GM19023 (cell line): ENCODE results near the gene GPR35.

Source experiments
- ATAC-seq: cut with Tn5 transposase; IDR thresholded peaks from one replicate; pipeline ENCODE4 v1.9.1; 2021; ENCODE audit warnings: mild to moderate bottlenecking, moderate library complexity; ENCODE audit not compliant: unreplicated experiment

GPR35 gene

DNA sequence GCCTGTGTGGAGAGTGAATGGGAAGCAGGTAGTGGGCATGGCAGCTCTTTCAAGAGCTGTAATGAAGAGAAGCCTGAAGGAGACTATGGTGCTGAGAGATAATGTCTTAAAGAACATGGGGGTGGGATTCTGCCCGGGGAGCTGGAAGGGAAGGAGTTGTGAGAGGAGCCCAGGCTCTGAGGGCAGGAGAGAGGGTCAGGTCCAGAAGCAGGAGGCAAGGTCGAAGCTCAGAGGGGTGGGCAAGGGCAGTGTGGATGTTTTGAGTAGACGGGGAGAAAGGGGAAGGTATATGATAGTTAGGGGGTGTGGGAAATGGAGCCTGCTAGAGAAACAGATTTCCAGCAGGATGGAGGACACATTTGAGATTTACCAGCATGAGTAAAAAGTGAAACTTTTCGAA, 36.6 kb upstream of the GPR35 start:
- no peak for ATAC-seq

DNA sequence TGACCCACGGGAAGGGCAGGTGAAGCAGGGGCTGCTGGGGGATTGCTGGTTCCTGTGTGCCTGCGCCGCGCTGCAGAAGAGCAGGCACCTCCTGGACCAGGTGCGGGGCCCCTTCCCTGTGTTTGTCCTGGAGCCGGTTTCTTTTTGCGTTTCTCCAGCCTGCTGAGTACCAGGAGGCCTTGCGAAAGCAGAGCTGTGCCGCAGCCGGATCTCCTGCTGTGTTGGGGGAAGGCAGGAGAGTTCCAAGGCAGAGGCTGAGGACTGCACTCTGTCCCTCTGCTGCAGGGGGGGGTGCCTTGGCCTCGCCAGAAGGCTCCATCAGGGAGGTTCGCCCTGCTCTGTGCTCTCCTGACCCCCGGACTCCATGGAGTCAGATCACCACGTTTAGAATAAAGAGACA, 35.9 kb upstream of the GPR35 start:
- no peak for ATAC-seq

DNA sequence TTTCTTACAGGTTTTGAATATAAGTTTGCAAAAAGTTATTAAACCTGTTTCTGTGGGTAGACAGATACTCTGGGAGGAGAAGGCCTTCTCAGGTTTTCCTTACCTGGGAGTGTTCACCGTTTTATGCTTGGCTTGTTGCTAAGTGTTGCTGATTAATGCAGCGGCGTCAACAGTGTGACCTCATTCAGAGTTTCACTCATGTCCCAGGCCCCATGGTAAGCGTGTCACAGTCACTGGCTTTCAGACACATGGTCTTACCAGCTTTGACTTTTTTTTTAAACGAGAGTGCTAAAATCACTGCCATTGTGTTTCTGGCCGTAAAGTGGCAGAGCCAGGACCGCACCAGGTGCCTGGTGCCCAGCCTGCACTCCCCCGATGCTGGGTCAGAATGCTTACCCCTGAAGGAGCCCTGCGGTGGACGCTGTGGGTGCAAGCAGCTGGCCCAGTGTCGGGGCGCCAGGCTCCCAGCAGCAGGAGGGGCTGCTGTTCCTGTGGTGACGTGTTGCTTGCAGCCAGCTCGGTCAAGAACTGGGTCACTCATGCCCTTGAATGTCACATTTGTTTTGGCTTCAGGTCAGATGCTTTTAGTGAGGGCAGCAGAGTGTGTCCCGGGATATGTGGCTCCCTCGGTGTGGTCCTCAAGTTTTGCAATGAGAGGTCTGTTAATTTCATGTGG, 35.3 kb upstream of the GPR35 start:
- ATAC-seq = no peak

DNA sequence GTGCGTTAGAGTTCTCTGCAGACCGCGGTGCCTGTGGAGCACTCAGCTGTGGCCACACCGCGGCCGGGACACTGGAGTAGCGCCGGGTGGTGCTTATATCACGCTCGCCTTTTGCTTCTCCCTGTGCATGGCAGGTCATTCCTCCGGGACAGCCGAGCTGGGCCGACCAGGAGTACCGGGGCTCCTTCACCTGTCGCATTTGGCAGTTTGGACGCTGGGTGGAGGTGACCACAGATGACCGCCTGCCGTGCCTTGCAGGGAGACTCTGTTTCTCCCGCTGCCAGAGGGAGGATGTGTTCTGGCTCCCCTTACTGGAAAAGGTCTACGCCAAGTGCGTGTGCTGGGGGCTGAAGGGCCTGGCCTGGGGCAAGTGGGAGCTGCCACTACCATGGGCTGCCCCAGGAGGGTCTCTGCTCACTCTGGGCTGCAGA, 34.6 kb upstream of the GPR35 start:
- ATAC-seq = no peak

DNA sequence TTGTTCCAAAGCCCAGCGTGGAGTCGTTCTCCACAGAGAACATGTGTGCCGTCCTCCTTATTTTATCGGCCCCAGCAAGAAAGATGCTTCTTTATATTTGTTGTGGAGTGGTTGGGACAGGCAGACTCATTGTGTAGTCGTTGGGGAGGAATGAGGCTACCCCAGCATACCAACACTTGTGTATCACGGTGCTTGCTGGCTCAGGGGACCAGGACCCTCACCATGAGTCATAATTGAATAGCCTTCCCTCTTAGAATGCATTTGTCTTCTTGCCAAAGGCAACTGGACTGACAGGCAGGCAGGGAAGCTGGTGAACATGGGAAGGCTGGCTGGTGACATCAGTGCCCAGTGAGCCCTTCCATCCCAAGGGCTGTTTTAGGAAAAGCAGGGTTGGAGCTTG, 34.1 kb upstream of the GPR35 start:
- no peak for ATAC-seq

DNA sequence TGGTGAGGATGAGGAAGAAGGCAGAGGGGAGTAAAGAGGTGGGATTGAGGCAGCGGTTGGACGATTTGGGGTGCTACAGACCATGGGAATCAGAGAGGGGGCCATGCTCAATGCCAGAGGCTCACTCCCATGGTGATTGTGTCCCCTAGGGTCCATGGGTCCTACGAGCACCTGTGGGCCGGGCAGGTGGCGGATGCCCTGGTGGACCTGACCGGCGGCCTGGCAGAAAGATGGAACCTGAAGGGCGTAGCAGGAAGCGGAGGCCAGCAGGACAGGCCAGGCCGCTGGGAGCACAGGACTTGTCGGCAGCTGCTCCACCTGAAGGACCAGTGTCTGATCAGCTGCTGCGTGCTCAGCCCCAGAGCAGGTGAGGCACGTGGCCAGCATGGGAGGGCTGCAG, 33.5 kb upstream of the GPR35 start:
- ATAC-seq = no peak

DNA sequence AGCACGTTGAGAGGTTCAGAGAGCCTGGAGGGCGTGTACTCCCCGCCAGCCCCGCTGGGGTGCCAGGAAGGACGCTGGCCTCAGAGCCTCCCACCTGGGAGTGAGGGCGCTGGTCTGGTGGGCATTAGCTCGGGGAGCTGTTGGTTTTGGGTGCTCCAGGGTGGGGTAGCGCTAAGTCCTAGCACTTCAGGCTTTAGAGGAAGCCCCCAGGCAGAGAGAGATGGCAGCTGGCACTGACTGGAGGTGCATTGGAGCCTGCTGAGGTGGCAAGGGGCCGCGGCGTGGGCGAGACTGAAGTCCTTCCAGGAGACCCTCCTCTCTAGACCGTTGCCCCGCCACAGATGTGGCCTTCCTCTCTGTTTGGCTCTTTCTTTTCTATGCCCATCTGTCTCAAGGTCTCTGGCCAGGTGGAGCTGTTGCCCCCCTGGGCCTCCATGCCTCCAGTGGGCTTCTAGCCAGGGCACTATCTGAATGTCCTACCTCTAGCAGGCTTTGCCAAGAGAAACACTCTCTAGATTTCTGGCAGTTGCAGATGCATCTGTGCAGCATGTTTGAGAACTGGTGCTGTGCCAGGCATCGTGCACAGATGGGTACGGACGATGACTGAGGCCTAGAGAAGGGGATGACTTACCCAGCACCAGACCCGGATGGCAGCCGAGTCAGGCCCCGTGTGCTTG, 32.1 kb upstream of the GPR35 start:
- no peak for ATAC-seq

DNA sequence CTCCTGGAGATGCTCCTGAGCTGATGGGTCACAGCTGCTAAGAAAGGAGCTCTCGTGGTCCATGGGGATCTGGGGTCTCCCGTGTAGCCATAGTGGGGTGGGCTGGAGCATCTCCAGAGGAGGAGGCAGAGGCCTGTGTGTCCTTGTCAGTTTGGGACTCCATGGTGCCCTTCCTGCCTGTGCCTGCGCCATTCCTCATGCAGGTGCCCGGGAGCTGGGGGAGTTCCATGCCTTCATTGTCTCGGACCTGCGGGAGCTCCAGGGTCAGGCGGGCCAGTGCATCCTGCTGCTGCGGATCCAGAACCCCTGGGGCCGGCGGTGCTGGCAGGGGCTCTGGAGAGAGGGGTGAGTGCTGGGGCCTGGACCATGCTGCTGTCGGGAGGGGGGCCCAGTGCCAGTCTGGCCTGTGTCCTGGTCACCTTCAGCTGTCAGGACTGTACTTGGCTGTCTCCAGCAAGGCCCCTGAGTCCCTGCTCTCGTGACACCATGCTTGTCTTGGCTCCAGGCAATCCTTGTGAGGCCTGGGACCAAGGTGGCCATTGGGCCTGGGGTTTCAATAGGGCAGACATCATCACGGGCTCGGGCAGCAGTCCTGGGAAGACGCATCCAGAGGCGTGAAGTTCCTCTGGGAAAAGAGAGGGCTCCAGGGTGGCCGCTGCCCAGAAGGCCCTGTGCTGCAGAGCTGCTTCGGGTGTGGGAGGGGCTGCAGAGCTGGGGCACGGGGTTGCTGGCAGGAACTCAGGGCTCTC, 31.4 kb upstream of the GPR35 start:
- ATAC-seq = no peak

DNA sequence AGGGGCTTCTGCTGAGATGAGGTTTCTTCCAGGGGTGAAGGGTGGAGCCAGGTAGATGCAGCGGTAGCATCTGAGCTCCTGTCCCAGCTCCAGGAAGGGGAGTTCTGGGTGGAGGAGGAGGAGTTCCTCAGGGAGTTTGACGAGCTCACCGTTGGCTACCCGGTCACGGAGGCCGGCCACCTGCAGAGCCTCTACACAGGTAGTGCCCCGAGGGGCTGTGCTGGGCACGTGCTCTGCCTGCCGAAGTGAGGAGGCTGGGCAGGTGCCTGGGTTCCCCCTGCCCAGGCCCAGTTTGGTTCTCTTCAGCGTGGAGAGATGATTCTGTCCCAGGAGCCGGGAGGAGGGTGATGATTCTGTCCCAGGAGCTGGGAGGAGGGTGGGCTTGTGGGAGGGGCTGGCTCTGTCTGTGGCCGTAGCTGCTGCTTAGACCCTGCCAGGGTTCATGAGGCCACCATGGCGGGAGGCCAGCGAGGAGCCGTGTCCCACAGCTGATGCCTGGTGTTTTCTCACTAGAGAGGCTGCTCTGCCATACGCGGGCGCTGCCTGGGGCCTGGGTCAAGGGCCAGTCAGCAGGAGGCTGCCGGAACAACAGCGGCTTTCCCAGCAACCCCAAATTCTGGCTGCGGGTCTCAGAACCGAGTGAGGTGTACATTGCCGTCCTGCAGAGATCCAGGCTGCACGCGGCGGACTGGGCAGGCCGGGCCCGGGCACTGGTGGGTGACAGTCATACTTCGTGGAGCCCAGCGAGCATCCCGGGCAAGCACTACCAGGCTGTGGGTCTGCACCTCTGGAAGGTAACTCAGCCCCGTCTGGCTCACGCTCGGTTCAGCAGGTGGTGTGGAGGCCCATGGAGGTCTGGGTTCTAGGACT, 30.5 kb upstream of the GPR35 start:
- no peak for ATAC-seq

DNA sequence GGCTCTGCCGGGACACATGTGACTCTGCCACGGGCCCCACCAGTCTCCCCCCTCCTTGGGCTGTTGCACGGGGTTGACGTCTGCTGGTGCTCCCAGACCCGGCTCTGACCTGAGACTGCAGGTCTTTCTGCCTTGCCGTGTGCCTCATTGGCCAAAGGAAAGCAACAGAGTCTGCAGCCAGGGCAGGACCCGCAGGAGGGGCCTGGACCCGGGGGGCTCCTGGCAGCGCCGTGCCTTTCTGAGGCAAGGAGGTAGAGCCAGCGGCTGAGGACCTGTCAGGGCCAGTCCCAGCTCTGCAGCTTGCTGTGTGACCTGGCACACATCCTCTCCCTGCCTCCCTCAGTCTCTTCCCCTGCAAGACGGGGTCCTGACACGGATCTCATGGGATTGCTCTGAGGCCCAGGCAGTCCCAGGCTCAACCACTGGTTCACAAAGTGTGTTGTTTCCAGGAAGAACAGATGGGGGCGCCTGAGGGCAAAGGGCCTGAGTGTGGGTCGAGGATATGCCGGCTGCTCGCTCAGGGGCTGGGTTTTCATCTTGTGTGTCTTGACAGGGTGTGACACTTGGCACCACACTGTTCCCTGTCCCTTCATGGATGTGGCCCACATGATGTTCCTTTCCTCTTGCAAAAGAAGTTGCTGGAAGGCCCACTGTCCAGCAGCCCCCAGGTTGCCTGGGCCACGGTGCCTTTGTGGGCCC, 29.8 kb upstream of the GPR35 start:
- no peak for ATAC-seq

DNA sequence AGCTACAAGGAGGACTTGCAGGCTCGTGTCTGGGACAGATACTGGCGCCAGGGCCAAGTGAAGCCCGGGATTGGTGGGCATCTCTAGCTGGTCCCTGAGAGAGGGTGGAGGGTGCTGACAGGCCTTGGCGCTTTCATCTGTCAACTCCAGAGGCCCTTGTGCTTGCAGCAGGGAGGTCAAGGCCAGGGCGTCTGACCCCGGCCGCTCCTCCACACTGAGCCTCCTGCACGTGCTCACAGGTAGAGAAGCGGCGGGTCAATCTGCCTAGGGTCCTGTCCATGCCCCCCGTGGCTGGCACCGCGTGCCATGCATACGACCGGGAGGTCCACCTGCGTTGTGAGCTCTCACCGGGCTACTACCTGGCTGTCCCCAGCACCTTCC, 29.2 kb upstream of the GPR35 start:
- ATAC-seq = no peak

DNA sequence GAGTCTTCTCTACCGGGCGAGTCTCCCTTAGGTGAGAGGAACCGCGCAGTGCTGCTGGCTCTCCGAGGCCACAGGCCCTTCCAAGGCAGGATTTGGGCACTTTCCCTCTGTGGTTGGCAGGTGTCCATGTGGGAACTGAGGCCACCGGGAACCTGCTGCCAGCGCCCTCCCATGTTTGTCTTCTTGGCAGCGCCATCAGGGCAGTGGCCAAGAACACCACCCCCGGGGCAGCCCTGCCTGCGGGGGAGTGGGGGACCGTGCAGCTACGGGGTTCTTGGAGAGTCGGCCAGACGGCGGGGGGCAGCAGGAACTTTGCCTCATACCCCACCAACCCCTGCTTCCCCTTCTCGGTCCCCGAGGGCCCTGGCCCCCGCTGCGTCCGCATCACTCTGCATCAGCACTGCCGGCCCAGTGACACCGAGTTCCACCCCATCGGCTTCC, 28.8 kb upstream of the GPR35 start:
- no peak for ATAC-seq

DNA sequence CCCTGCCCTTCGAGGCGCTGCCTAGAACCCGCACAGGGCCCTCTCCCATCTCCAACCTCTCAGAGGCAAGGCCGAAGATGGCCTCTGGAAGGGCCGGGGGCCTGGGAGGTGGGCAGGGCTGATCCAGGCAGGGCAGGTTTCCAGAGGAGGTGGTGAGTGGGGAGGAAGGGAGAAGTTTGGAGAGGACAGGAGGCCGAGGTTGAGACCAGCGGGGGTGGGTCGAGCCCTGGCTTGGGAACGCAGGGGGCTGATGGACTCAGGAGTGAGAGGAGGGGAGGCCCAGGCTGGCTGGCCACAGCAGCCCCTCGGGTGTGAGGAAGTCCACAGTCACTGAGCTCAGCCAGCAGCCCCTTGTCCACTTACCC, 28.2 kb upstream of the GPR35 start:
- ATAC-seq = no peak

DNA sequence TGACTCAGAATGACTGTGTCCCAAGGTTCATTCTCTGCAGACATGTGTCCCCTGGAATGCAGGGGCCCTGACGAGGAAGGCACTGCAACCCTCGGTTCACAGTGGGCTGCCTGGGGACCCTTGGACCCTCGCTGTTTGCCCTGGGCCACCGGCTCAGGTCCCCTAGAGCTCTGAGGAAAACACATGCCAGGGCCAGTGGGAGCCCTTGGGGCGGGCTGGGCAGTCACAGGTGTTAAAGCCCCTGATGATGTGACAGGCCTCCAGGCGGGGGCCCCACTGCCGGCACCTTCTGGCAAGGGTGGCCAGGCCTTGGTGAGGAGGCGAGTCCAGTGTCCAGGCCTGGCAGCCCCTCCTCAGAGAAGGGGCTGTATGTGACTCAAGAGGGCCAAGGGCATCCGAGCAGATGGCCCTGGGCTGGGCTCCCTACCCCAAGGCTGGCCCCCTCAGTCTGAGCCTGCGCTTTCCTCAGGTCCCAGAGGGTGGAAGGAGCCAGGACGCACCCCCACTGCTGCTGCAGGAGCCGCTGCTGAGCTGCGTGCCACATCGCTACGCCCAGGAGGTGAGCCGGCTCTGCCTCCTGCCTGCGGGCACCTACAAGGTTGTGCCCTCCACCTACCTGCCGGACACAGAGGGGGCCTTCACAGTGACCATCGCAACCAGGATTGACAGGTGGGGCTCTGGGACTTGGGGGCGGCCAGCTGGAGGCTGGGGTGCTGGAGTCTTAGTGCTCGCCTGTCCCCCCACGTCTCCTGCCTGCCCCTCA, 27.7 kb upstream of the GPR35 start:
- ATAC-seq = no peak

DNA sequence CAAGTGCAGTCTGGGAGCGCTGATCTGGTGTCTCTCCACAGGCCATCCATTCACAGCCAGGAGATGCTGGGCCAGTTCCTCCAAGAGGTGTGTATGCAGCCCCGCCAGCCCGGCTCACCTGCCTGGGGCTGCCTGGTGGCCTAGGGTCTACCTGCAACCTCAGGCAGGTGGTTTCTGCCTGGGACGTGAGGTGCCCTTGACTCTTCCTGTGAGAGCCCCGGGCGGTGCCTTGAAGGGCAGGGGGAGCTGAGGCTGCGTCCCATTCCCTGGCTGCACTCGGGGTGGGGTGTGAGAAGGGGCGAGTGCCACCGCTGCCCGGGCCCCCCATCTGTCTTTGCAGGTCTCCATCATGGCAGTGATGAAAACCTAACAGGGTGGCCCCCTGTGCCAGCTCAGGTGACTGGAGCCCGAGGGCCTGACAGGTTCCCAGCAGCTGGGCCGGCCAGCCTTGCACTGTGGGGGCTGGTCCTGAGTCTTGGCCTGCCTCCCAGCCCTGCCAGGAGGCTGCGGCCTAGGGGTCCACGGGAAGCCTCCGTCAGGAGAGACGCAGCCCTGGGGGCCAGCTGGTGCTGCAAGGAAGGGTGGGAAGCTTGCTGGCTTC, 26.9 kb upstream of the GPR35 start:
- ATAC-seq = no peak

DNA sequence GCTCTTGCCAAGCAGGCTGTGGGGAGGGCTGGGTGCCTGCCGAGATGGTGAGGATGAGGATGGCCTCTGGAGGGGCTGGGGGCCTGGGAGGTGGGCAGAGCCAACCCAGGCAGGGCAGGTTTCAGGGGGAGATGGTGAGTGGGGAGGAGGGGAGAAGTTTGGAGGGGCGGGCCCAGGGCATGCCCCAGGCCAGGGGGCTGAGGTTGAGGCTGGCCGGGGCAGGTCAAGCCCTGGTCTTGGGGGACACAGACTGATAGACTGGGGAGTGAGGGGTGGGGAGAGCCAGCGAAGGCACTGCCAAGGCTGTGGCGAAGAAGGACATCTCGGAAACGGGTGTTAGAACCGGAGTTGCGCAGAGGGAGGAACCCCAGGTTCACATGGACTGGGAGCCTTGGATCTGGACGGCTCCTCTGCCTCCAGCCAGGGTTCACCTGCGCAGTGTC, 26.1 kb upstream of the GPR35 start:
- no peak for ATAC-seq

DNA sequence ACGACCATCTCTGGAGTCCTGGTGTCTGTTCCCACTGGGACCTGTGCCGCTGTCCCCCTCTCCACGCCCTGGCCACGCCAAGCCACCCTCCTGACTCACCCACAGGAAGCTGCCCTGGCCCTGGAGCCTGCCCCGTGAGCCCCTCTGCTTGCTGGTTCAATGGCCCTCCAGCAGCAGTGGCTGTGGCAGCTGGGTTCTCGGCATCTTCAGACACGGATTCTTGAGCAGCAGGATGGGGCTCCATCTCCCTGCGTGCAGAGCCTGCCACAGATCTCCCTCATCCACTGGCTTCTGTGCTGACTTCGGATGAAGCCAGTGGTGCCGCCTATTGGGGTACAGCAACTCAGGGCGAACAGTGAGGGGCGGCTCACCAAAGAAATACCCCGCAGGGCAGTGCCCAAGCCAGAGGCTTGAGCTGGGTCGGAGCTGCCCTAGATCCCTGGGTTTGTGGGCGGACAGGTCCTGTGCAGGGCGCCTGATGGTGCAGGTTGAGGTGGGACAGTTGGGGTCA, 24.8 kb upstream of the GPR35 start:
- no peak for ATAC-seq

DNA sequence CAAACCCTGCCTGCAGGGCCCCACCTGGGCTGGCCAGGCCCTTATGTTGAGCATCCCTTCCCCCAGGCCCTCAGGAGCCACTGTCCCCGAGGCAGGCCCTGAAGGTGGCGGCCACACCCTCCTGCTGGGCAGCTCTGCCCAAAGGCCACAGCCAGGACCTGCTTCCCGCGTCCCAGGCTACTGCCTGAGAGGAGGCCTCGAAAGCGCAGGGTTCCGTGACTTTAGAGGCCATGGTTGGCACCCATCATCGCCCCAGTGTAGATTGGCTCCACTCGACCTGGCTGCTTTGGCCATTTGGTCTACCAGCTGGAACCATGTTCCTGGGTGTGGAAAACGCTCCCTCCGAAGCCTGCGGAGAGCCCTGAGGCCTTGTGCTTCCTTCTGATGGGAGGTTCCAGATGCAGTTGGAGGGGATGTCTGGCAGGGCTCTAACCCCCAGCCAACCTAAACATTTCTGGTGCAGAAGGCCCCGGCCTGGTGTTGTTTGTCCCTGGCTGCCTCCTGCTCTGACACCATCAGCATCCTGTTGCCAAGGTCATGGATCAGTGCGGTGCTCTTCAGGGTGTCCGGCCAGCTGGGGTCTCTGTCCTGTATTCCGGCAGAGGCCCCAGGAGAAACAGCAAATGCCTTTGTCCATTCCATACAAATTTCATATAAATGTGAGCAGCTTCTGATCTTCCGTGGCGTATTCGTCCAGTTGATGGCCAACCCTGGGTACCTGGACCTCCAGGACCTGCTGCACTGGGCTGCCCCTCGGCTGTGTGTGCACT, 24.0 kb upstream of the GPR35 start:
- ATAC-seq = no peak

DNA sequence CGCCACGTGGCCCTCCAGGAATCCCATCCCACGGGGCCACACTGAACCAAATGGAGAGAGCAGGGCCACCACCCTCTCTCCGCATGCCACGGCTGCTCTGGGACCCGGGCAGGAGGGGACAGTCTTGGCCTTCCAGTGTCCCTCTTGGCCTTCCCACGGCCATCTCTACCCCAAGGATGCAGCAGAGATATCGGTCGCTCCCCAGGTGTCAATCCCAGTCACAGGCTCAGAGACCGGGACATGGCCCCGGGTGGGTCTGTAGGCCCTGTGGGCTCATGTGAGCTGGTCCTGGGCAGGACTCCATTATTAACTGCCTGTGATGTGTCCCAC, 23.5 kb upstream of the GPR35 start:
- no peak for ATAC-seq
